Measurements from ENCODE around the gene NSD1.

DNA sequence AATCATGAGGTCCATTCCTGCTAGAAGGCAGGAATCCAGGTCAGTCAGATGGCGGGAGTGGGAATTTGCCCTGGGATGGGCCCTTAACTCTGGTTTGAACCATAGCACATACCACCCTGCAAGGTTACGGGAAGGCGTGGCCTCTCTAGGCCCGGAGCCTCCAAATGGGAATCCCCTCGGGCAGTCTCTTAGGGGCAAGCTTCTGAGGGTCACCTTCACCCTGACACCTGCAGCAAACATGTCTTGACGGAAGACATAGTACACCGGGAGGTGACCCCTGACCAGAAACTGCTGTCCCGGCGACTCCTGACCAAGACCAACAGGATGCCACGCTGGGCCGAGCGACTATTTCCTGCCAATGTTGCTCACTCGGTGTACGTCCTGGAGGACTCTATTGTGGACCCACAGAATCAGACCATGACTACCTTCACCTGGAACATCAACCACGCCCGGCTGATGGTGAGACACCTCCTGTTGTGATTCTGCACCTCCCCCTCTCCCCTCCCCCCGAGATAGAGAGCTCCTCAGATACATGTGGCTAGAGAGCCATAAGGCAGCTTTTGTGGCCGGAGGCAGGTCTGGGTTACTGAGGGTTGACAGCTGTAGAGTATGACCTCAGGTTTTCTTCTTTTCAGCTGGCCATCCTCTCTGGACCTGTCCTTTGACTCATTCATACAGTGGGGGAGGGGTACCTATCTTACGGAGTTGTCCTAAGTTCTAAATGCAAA is 171.0 kb downstream of the NSD1 start:
- TF ChIP-seq CTCF (IDR thresholded peaks at IDR 0.05 in 2 of 3, conservative IDR thresholded peaks at IDR 0.05 in 1 of 3; ENCODE audit: control insufficient read depth in 2 of 3, extremely low read depth in 1 of 3, insufficient read depth in 1 of 3, low read depth in 3 of 3, low read length in 3 of 3): no peak
- TF ChIP-seq ZNF274 (IDR thresholded peaks at IDR 0.05; ENCODE audit: insufficient read depth, insufficient read length): no peak
- TF ChIP-seq MAX (IDR thresholded peaks at IDR 0.05; ENCODE audit: low read depth, low read length): no peak
- TF ChIP-seq HDAC6 (IDR thresholded peaks at IDR 0.05; ENCODE audit: unreplicated experiment): no peak
- TF ChIP-seq EP300 (IDR thresholded peaks at IDR 0.05; ENCODE audit: borderline replicate concordance in 1 of 2, control insufficient read depth in 1 of 2, low read depth in 2 of 2, low read length in 2 of 2): no peak
- TF ChIP-seq ETV6 (conservative IDR thresholded peaks at IDR 0.05 in 1 of 2, IDR thresholded peaks at IDR 0.05 in 1 of 2; ENCODE audit: borderline replicate concordance in 1 of 2, low read depth in 1 of 2): no peak
- TF ChIP-seq JUND (IDR thresholded peaks at IDR 0.05; ENCODE audit: low read depth, low read length): no peak
- no peak for TF ChIP-seq RFX5 (IDR thresholded peaks at IDR 0.05; ENCODE audit: low read depth, low read length)
- no peak; the same call in 1 of the 2 replicates for TF ChIP-seq POLR2A (IDR thresholded peaks at IDR 0.05; ENCODE audit: low read depth, low read length)
- no peak for TF ChIP-seq CEBPB (IDR thresholded peaks at IDR 0.05; ENCODE audit: borderline replicate concordance in 1 of 2, low read depth in 2 of 2, low read length in 2 of 2)
